ENCODE results near the gene SLC7A7.
A peak's percentile ranks its signal among the peaks of the same experiment; 100 is the strongest.
"Not testable (repeated sequence)": the region's sequence is repeated elsewhere in the genome, so short reads cannot be mapped to it uniquely, and the experiment has no call there.

The SLC7A7 gene

DNA sequence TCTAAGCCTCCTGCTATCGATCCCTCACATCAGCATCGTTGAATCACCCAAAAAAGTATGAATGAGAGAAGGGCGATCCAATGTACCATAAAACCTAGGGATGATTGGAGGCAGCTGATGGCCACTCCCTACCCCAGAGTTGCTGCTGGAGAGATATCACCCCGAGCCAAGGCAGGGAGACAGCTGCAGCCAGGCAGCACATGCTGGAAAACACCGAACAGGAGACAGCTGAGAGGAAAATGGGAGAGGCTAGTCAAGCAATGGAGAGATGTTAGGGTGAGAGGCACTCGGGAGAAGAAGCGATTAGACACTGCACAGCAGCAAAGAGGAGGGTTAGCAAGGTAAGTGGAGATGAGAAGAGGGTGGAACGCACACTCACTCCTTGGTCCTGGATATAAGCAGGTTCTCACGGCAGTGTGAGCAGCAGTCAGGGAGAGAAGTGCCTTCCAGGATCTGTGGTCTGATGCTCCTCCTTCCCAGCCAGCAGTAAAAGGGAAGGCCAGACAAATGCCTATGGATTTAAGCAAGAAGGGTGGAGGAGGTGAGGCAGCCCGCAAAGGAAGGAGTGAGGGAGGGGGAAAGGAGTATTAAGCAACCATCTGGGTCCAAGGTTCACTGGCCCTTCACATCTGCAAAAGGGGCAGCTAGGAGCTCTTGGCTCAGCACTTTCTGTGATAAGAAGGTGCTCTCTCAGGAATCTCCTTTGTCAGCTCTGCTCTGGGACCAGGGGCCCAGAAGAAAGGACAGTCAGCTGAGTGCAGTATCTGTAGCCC lies at the start of gene SLC7A7:
TSS of gene SLC7A7 (minus strand) at position 495 of the 773 bp plus-strand sequence. CDS start 2,037 bp downstream, outside the sequence.
- Histone ChIP-seq H2AFZ (ENCODE audit: low read length, unreplicated experiment) (no peak within 1 kb of the TSS), H3K27me3 (ENCODE audit: insufficient read depth, low read length) (no peaks in the 10 kb centered on the region), H3K27ac (ENCODE audit: low read depth, low read length) (no peak within 1 kb of the TSS), H3K4me1 (ENCODE audit: control insufficient read depth, insufficient read depth, low read length, unreplicated experiment) (peaks cover 21% of the 10 kb centered on the region), H3K79me2 (ENCODE audit: control insufficient read depth, insufficient read depth, low read length, unreplicated experiment) (no peaks in the 10 kb centered on the region), H3K4me3 (ENCODE audit: low read depth, low read length) (no peak within 1 kb of the TSS), H3K36me3 (ENCODE audit: insufficient read depth, low read length) (no peaks in the 10 kb centered on the region)

DNA sequence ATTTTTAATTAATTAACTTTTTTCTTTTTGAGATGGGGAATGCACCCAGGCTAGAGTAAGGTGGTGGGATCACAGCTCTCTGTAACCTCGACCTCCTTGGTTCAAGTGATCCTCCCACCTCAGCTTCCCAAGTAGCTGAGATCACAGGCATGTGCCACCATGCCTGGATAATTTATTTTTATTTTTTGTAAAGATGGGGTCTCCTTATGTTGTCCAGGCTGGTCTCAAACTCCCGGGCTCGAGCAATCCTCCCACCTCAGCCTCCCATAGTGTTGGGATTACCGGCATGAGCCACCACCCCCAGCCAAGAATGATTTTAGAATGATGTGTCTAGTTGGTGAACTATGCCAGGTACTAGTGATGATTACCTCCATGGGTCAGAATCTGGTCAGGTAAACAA lies 49.7 kb upstream of the SLC7A7 start:
- Histone ChIP-seq H3K27me3 (ENCODE audit: insufficient read depth, low read length) (no peaks in the 10 kb centered on the region), H2AFZ (ENCODE audit: low read length, unreplicated experiment) (no peak overlapping the region), H3K4me1 (ENCODE audit: control insufficient read depth, insufficient read depth, low read length, unreplicated experiment) (no peaks in the 10 kb centered on the region)

DNA sequence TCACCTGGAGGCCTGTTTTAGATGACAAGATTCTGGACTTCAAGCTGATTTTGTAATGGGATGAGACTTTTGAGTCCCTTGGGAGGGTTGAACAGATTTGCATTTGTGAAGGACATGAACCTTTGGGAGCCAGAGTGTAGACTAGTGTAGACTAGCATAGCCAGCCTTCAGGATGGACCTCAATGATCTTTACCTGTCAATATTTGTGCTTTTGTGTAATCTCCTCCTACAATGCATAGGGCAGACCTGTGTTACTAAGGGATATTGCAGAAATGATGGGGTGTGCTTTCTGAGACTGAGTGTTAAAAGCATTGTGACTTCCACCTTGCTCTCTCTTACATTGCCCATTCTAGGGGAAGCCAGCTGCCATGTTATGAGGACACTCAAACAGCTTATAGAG lies 46.4 kb upstream of the SLC7A7 start:
- Histone ChIP-seq H3K27me3 (ENCODE audit: insufficient read depth, low read length) (no peaks in the 10 kb centered on the region), H3K4me3 (ENCODE audit: low read depth, low read length) (no peak overlapping the region), H3K79me2 (ENCODE audit: control insufficient read depth, insufficient read depth, low read length, unreplicated experiment) (no peaks in the 10 kb centered on the region), H3K4me1 (ENCODE audit: control insufficient read depth, insufficient read depth, low read length, unreplicated experiment) (no peaks in the 10 kb centered on the region), H3K27ac (ENCODE audit: low read depth, low read length) (no peak overlapping the region), H2AFZ (ENCODE audit: low read length, unreplicated experiment) (no peak overlapping the region), H3K36me3 (ENCODE audit: insufficient read depth, low read length) (no peaks in the 10 kb centered on the region; the same call in 1 of the 2 replicates)

More for the DNA sequence above, 49.7 kb upstream of the SLC7A7 start:
- no peak overlapping the region for H3K4me3 ChIP-seq (ENCODE audit: low read depth, low read length)
- no peaks in the 10 kb centered on the region for H3K36me3 ChIP-seq (ENCODE audit: insufficient read depth, low read length)
- H3K27ac ChIP-seq (ENCODE audit: low read depth, low read length): no peak overlapping the region
- H3K79me2 ChIP-seq (ENCODE audit: control insufficient read depth, insufficient read depth, low read length, unreplicated experiment): no peaks in the 10 kb centered on the region

DNA sequence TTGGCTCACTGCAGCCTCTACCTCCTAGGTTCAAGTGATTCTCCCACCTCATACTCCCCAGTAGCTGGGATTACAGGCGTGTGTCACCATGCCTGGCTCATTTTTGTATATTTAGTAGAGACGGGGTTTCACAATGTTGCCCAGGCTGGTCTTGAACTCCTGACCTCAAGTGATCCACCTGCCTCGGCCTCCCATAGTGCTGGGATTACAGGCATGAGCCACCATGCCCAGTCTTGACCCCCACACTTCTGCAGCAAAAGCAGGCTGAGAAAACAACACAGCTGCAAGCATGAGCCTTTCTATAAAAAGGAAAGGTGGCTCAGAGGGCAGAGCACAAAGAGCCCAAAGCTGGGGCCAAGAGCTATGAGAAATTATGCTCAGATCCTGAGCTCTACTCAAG lies 45.1 kb upstream of the SLC7A7 start:
- not testable (repeated sequence) for H3K27me3 ChIP-seq (ENCODE audit: insufficient read depth, low read length); H3K79me2 ChIP-seq (ENCODE audit: control insufficient read depth, insufficient read depth, low read length, unreplicated experiment); H3K27ac ChIP-seq (ENCODE audit: low read depth, low read length); H3K4me3 ChIP-seq (ENCODE audit: low read depth, low read length); H3K4me1 ChIP-seq (ENCODE audit: control insufficient read depth, insufficient read depth, low read length, unreplicated experiment); H3K36me3 ChIP-seq (ENCODE audit: insufficient read depth, low read length); H2AFZ ChIP-seq (ENCODE audit: low read length, unreplicated experiment)

DNA sequence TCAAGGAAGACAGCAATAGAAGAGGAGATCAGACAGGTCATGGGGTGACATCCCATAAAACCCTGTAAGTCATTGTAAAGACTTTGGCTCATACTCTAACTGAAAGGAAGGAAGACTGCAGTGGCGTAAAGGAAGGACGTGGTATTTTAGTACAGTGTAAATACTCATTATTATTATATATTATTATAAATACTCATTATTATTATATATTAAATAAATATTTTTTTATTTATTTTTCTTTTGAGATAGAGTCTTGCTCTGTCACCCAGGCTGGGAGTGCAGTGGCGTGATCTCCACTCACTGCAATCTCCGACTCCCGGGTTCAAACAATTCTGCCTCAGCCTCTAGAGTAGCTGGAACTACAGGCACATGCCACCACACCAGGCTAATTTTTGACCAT lies 41.2 kb upstream of the SLC7A7 start:
- Histone ChIP-seq H3K79me2 (ENCODE audit: control insufficient read depth, insufficient read depth, low read length, unreplicated experiment) (no peaks in the 10 kb centered on the region), H3K36me3 (ENCODE audit: insufficient read depth, low read length) (no peaks in the 10 kb centered on the region; the same call in 1 of the 2 replicates), H2AFZ (ENCODE audit: low read length, unreplicated experiment) (no peak overlapping the region), H3K4me1 (ENCODE audit: control insufficient read depth, insufficient read depth, low read length, unreplicated experiment) (peaks cover 19% of the 10 kb centered on the region), H3K27ac (ENCODE audit: low read depth, low read length) (no peak overlapping the region), H3K27me3 (ENCODE audit: insufficient read depth, low read length) (no peaks in the 10 kb centered on the region), H3K4me3 (ENCODE audit: low read depth, low read length) (no peak overlapping the region)

DNA sequence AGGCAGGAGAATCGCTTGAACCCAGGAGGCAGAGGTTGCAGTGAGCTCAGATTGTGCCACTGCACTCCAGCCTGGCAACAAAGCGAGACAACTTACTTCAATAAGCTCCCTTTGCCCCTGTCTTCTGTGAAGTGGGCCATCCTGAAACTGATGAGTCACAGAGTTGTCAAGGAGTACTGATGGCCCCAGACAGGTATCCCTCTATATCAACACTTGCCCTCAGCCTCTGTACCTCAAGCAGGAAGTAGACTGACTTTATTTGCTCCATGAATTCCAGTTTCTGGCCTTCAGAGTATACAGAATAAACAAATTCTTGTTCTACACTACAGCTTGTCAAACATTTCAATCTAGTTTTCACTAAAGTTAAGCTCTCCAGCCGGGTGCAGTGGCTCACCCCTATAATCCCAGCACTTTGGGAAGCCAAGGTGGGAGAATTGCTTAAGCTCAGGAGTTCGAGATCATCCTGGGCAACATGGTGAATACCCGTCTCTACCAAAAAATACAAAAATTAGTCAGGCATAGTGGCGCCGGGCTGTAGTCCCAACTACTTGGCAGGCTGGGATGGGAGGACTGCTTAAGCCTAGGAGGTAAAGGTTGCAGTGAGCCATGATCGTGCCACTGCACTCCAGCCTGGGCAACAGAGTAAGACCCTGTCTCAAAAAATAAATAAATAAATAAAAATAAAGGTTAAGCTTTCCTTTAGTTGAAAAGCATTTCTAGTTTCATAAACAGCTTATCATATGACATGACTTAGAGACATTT lies 39.9 kb upstream of the SLC7A7 start:
- no peak overlapping the region for H3K4me3 ChIP-seq (ENCODE audit: low read depth, low read length)
- no peak overlapping the region for H3K27ac ChIP-seq (ENCODE audit: low read depth, low read length)
- no peaks in the 10 kb centered on the region for H3K27me3 ChIP-seq (ENCODE audit: insufficient read depth, low read length)
- H3K36me3 ChIP-seq (ENCODE audit: insufficient read depth, low read length): no peaks in the 10 kb centered on the region; the same call in 1 of the 2 replicates
- peaks cover 31% of the 10 kb centered on the region for H3K4me1 ChIP-seq (ENCODE audit: control insufficient read depth, insufficient read depth, low read length, unreplicated experiment)
- H2AFZ ChIP-seq (ENCODE audit: low read length, unreplicated experiment): no peak overlapping the region
- H3K79me2 ChIP-seq (ENCODE audit: control insufficient read depth, insufficient read depth, low read length, unreplicated experiment): no peaks in the 10 kb centered on the region

DNA sequence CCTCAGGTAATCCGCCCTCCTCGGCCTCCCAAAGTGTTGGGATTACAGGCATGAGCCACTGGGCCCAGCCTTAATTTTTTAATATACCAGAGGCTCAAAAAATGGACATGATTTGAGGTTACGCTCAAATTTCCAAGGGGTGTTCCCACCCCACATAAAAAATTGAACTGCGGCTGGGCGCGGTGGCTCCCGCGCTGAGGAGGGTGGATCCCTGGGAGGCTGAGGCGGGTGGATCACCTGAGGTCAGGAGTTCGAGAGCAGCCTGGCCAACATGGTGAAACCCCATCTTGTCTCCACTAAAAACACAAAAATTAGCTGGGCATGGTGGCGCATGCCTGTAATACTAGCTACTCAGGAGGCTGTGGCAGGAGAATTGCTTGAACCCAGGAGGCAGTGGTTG lies 39.1 kb upstream of the SLC7A7 start:
- peaks cover 40% of the 10 kb centered on the region for H3K4me1 ChIP-seq (ENCODE audit: control insufficient read depth, insufficient read depth, low read length, unreplicated experiment)
- H3K4me3 ChIP-seq (ENCODE audit: low read depth, low read length); H3K27me3 ChIP-seq (ENCODE audit: insufficient read depth, low read length); H3K36me3 ChIP-seq (ENCODE audit: insufficient read depth, low read length); H3K27ac ChIP-seq (ENCODE audit: low read depth, low read length); H3K79me2 ChIP-seq (ENCODE audit: control insufficient read depth, insufficient read depth, low read length, unreplicated experiment); H2AFZ ChIP-seq (ENCODE audit: low read length, unreplicated experiment): not testable (repeated sequence)

DNA sequence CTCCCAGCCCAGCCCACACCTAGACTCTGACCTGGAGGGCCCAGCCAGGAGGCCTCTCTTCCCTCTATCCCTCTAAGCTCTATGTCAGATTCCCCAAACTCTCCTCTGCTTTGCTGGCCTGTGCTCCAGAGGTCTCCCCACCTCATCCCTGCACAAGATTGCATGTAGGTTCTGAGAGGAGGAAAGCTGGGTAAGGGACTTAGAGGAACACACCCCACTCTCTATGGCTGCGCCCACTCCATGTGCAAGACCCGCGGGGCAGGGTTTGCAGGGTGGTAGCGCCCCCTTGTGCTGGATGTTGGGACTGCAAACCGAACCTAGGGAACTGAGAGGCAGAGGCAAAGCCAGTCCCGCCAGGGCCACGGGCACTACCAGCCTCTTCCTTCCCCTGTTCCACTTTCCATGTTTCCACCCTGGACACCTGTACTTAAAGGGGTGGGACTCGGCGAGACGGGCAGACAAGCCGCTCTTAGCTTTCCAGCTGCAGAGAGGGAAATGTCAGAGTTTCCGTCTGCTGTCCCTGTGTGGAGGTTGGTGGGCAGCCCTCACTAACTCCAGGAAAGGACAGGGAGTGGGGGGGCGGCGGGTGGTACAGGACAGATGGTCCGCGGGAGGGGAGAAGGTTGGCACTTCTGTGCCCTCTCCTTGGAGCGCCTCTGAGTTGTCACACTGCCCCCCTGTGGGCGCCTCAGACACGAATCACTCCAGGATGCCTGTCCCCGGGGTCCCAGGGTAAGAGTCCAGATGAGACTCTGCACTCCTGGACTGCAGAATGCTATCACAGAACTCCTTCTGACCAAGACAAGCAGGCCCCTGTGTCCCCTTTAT lies 37.9 kb upstream of the SLC7A7 start:
- peak overlapping the region; percentile 100 for H2AFZ ChIP-seq (ENCODE audit: low read length, unreplicated experiment)
- peaks cover 51% of the 10 kb centered on the region for H3K4me1 ChIP-seq (ENCODE audit: control insufficient read depth, insufficient read depth, low read length, unreplicated experiment)
- H3K27me3 ChIP-seq (ENCODE audit: insufficient read depth, low read length): no peaks in the 10 kb centered on the region
- H3K27ac ChIP-seq (ENCODE audit: low read depth, low read length): peak overlapping the region; percentile 100
- H3K4me3 ChIP-seq (ENCODE audit: low read depth, low read length): peak overlapping the region; percentile 79
- no peaks in the 10 kb centered on the region for H3K79me2 ChIP-seq (ENCODE audit: control insufficient read depth, insufficient read depth, low read length, unreplicated experiment)
- H3K36me3 ChIP-seq (ENCODE audit: insufficient read depth, low read length): no peaks in the 10 kb centered on the region; the same call in 1 of the 2 replicates

DNA sequence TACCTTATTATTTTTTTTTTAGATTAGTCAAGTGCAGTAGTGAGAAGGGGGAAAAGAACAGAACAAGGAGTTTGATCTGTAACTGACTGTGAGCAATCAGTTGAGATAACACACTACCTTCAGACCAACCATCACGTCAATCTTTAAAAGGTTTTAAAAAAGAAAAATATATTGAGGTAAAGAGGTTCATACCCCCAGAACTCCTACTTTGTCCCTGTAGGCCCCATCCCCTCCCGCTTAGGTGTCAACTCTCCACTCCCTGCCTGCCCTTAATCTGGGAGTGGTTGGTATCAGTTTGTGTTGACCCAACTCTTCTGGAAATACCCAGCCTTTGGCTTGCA lies 37.3 kb upstream of the SLC7A7 start:
- peak overlapping the region; percentile 100 for H2AFZ ChIP-seq (ENCODE audit: low read length, unreplicated experiment)
- H3K79me2 ChIP-seq (ENCODE audit: control insufficient read depth, insufficient read depth, low read length, unreplicated experiment): no peaks in the 10 kb centered on the region
- H3K4me3 ChIP-seq (ENCODE audit: low read depth, low read length): 0 out of 2 replicates have a peak overlapping the region, but pooled peaks have one; percentile 79
- H3K36me3 ChIP-seq (ENCODE audit: insufficient read depth, low read length): no peaks in the 10 kb centered on the region; the same call in 1 of the 2 replicates
- peaks cover 57% of the 10 kb centered on the region for H3K4me1 ChIP-seq (ENCODE audit: control insufficient read depth, insufficient read depth, low read length, unreplicated experiment)
- no peaks in the 10 kb centered on the region for H3K27me3 ChIP-seq (ENCODE audit: insufficient read depth, low read length)
- peak overlapping the region; percentile 100 for H3K27ac ChIP-seq (ENCODE audit: low read depth, low read length)

DNA sequence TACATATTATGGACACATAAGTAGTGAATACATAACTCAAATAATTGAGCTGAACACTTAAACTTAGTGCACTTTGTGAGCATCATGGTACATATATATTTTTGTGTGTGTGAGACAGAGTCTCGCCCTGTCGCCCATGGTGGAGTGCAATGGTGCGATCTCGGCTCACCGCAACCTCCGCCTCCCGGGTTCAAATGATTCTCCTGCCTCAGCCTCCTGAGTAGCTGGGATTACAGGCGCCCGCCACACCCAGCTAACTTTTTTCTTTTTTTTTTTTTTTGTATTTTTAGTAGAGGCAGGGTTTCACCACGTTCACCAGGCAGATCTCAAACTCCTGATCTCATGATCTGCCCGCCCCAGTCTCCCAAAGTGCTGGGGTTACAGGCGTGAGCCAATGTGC lies 36.9 kb upstream of the SLC7A7 start:
- peak overlapping the region; percentile 100 for H3K27ac ChIP-seq (ENCODE audit: low read depth, low read length)
- not testable (repeated sequence) for H3K27me3 ChIP-seq (ENCODE audit: insufficient read depth, low read length)
- peaks cover 58% of the 10 kb centered on the region for H3K4me1 ChIP-seq (ENCODE audit: control insufficient read depth, insufficient read depth, low read length, unreplicated experiment)

More for the DNA sequence above, 36.9 kb upstream of the SLC7A7 start:
- not testable (repeated sequence) for H3K79me2 ChIP-seq (ENCODE audit: control insufficient read depth, insufficient read depth, low read length, unreplicated experiment); H3K36me3 ChIP-seq (ENCODE audit: insufficient read depth, low read length); H2AFZ ChIP-seq (ENCODE audit: low read length, unreplicated experiment); H3K4me3 ChIP-seq (ENCODE audit: low read depth, low read length)
